ENCODE measurements around the gene PRDM16. TPM values are rescaled to one million over a fixed set of nuclear protein-coding genes. Genes with fewer than 3 reads are reported as not detected.
"Not testable (repeated sequence)": the region's sequence is repeated elsewhere in the genome, so short reads cannot be mapped to it uniquely, and the experiment has no call there.

PRDM16 gene
- total RNA-seq, 1 donor from 2014 or later = 6.7 TPM

GRCh38 chr1:3284691-3285090 lies 215.7 kb downstream of the PRDM16 start:
- no peak for DNase-seq

DNA sequence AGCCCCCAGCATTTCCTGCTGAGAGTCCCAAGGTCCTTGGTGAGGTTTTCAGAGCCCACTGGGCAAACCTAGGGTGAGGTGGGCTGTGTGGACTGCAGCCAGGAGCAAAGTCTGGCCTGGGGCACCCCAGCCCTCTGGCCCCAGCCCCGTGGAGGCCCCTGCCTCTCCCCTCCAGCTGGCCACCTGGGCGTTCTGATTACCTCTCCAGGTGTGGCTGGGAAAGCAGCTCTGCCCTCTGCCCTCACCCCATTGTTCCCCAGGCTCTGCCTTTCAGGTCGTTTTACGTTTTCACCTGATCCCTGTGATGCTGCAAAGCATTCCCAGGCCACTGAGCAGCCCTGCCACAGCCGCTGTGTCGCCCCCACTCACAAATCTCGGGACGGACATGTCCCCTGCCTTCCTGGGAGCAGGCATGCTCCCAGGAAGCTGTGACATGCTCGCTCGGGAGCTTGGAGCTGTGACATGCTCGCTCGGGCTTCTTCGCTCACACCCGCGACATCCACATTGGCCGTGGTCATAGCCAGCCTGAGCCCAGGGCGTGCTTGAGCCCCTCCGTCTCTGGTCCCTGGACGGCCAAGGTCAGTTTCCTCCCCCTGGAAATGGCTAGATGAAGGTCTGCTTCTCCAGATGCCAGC lies 216.2 kb downstream of the PRDM16 start:
- no peak for DNase-seq

- not testable (repeated sequence) for DNase-seq
These were observed 218.1 kb downstream of the PRDM16 start for GRCh38 chr1:3287095-3287494.

GRCh38 chr1:3287656-3288160 lies 218.7 kb downstream of the PRDM16 start:
- no peak for DNase-seq

DNA sequence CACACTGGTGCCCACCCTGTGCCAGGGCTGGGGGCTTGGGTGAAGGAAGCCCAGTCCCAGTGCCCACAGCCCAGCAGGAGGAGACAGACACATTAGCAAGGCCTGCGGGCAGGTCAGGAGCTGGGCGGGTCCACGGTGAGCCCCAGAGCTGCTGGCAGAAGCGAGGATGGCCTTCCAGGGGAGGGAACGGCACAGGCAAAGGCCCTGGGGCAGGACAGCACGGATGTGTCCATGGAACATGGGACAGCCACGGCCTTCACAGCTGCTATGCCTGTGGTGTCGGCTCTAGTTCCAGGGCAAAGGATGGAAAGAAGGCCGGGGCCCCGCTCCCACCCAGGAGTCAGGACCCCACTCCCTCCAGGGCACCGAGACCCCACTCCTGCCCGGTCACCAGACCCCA lies 220.5 kb downstream of the PRDM16 start:
- DNase-seq = no peak

DNA sequence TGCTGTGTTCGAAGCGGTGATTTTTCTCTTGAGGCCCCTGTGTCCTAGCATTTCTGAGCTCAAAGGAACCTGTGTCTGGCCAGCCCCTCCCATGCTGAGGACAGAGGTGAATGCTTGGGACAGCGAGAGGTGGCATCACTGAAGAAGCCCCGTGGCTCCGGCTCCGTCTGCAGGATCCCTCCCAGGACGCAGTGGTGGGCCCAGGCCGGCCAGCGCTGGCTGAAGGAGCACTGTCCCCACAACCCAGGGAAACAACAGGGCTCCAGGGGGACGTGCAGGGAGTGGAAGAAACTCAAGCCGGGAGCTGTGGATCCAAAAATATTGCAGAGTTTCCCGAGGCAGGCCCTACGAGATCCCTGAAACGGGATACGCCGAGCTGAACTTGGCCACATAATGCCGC lies 221.4 kb downstream of the PRDM16 start:
- no peak for DNase-seq

GRCh38 chr1:3290915-3291314 lies 221.9 kb downstream of the PRDM16 start:
- no peak for DNase-seq

- DNase-seq = no peak
These were observed 223.2 kb downstream of the PRDM16 start for GRCh38 chr1:3292051-3292722.

DNA sequence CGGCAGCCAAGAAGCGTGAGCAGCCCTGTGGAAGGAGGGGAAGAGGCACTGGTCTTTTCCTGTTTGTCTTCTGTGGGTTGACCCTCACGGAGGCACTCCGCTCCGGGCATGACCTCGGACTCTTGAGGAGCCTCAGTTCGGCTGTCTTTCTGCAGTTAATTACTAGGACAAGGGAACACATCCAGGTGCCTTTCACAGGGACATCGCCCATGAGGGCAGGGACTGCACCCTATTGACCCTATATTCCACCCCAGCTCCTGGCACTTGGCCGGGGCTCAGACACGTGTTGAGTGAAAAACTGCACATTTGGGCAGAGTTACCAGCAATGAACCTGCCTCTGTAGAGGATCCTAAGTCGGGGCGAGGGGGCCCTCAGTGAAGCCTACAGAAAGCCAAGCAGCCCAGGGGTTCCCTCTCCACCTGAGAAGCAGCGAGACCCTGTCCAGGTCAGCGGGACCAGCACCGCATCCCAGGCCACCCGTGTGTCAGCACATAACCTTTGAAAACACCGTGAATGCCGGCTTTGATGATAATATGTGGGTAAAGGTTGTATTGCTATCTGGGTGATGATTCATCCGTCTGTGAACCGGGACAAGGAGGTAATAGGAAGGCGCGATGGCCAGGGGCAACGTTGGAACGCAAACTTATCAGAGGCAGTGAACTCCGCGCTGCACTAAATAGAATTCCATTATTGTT lies 224.0 kb downstream of the PRDM16 start:
- DNase-seq = no peak

GRCh38 chr1:3293563-3294080 lies 224.6 kb downstream of the PRDM16 start:
- no peak for DNase-seq

- DNase-seq = no peak
These were observed 225.4 kb downstream of the PRDM16 start for GRCh38 chr1:3294450-3294849.

GRCh38 chr1:3295846-3296245 lies 226.8 kb downstream of the PRDM16 start:
- DNase-seq = no peak

GRCh38 chr1:3296326-3296725 lies 227.3 kb downstream of the PRDM16 start:
- DNase-seq = no peak

DNA sequence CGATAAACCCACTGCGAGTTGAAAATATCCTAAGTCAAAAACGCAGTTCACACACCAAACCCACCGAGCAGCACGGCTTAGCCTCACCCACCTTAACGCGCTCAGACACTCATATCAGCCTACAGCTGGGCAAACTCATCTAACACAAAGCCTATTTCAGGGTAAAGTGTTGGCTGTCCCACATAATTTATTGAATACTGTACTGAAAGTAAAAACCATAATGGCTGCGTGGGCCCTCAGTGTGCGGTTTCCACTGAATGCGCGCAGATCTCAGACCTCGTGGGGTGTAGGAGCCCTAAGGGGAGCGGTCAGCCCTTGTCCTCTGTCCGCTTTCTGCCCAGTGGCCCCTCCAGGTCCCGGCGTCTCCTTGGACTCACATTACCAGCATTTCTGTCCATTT lies 227.8 kb downstream of the PRDM16 start:
- no peak for DNase-seq

GRCh38 chr1:3297756-3298155 lies 228.8 kb downstream of the PRDM16 start:
- no peak for DNase-seq

GRCh38 chr1:3298197-3298596 lies 229.2 kb downstream of the PRDM16 start:
- DNase-seq = no peak

GRCh38 chr1:3304246-3304645 lies 235.2 kb downstream of the PRDM16 start:
- DNase-seq = no peak

DNA sequence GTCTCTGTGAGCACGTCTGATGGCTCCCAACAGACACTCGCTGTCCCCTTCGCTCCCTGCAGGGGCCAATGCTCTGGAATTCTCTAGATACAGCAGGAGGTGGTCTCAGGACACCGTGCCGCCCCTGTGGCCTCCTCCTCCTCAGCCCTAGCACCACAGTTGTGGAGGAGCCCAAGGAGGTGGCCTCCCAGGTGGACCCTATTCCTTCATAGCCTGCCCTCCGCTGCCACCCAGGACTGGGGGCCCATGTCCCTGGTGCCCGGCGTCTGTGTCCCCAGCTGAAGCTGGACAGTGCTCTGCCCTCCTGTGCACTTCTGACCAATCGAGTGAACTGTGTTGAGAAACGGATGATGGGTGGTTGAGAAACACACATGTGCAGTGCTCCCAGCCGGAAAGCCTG lies 235.7 kb downstream of the PRDM16 start:
- no peak for DNase-seq

GRCh38 chr1:3305156-3305555 lies 236.2 kb downstream of the PRDM16 start:
- DNase-seq = no peak

DNA sequence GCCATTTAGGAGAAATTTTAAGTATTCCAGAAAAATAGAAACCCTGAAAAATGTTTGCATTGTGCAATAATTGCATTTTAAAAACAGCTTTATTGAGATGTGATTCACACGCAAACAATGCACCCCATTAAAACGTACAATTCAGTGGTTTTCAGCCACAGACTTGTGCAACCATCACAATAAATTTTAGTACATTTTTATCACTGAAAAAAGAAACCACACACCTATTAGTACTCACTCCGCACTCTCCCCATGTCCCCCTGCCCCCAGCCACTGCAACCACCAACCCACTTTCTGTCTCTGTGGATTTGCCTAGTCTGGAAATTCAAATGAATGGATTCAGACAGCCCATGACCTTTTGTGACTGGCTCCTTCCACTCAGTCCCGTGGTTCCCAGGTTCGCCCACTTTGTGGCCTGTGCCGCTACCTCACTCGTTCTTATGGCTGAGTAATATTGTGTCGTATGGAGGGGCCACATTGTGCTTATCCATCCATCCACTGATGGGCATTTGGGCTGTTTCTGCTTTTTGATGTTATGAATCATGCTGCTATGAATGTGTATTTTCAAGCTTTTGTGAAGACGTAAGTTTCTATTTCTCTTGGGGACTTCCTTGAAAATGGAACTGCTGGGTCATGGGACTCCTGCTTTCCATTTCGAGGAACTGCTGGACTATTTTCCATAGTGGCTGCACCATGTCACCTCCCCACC lies 237.7 kb downstream of the PRDM16 start:
- no peak for DNase-seq

GRCh38 chr1:3307359-3307758 lies 238.4 kb downstream of the PRDM16 start:
- DNase-seq = no peak

DNA sequence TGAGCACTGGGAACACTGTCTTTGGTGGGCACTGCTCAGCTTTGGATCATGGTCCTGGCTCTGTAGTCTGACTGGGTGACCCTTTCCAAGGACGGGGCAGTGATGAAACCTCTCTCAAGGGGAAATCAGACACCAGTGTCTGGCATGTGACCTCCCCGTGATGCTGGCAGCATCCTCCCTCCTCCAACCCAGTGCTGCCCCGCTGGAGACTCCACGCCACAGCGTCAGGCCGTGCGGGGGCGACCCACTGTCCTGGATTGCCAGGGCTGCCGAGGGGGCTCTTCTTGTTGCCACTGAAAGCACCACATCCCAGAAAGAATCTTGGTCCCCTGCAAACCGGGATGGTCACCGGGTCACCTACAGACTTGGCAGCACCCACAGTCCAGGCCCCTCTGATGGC lies 239.1 kb downstream of the PRDM16 start:
- no peak for DNase-seq

Measured in occipital lobe (tissue), 2 donors.